ENCODE measurements around the gene CARMIL1.

- no peak for TF ChIP-seq CTCF (IDR thresholded peaks at IDR 0.05)
- TF ChIP-seq POLR2A (IDR thresholded peaks at IDR 0.05) = no peak
These were observed 41.3 kb downstream of the CARMIL1 start for GRCh38 chr6:25320459-25320858.
